GM13976 (cell line): Measurements from ENCODE around the gene IFT74.

Source experiments
- DNase-seq: peaks from one replicate; pipeline ENCODE4 v3.0.0; 2012; ENCODE audit warnings: low spot score
- CTCF ChIP-seq: IDR thresholded peaks from 2 replicates; pipeline ENCODE4 v1.5.1; 2012; ENCODE audit warnings: borderline replicate concordance, mild to moderate bottlenecking; ENCODE audit not compliant: insufficient read depth; ENCODE audit errors: extremely low read depth, missing control alignments, control extremely low read depth
- in situ Hi-C: fragments of 300-500 bp; cut with MboI; formaldehyde crosslinking; loops from one replicate; pipeline ENCODE4 v1.12.0; 2022; ENCODE audit warnings: low sequenced_read_pairs, mixed read lengths, inconsistent platforms; ENCODE audit not compliant: unreplicated experiment

The IFT74 gene

GRCh38 chr9:26937816-26938371 is 18.3 kb upstream of the IFT74 start:
- in situ Hi-C loops: no loop called here
- no peak for DNase-seq
- no peak for TF ChIP-seq CTCF

- no peak for DNase-seq
- in situ Hi-C loops: no loop called here
Measured at GRCh38 chr9:26939955-26940711, 16.1 kb upstream of the IFT74 start.

DNA sequence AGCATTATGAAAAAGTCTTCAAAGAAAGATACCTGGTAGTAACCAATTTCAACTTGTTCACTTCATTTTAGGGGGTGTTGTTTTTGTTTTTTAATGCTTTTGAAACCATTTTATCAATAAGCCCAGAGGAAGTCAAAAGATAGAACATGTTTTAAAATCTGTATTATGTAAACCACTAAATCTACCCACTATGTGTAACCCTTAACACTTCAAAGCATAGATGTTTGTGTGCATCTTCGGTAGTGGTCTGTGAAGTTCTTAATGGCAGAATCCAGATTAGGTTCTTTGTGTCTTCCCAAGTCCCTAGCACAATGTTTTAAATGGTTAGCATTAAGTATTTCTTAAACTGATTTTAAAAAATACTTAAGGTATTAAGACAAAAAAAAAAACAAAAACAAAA is 15.4 kb upstream of the IFT74 start:
- no peak for DNase-seq
- in situ Hi-C loops: no loop called here
- no peak for TF ChIP-seq CTCF

More at GRCh38 chr9:26939955-26940711, 16.1 kb upstream of the IFT74 start:
- no peak for TF ChIP-seq CTCF

DNA sequence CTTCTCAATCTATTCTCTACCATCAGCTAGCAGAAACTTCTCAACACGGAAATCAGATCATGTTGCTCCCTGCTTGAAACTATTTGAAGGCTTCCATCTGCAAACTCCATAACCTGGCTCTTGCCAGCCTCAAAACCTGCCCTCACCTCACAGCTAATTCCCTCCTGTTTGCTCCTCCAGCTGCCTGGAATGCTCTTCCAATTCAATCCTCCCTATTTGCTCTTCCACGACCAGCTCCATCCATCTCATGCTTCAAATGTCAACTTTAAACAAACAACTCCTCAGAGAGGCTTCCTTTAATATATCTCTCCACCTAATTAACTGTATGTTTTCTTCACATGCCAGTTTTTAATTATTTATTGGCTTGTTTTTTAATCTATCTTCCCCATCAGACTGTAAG is 10.6 kb upstream of the IFT74 start:
- TF ChIP-seq CTCF: no peak
- no peak for DNase-seq
- in situ Hi-C loops: no loop called here

GRCh38 chr9:26946753-26947727 is 9.2 kb upstream of the IFT74 start, which contains the start of gene PLAA:
Gene PLAA (minus strand): TSS chr9:26947242. CDS start chr9:26947045, 197 bp downstream.
- no peak for TF ChIP-seq CTCF
- in situ Hi-C loops: no loop called here
- DNase-seq: peak; percentile 95

GRCh38 chr9:26947736-26948135 is 8.5 kb upstream of the IFT74 start:
- no peak for TF ChIP-seq CTCF
- in situ Hi-C loops: no loop called here
- no peak for DNase-seq
